GM19467 (cell line): ENCODE results near the gene CDK5R1.

Experiments
- ATAC-seq: cut with Tn5 transposase; IDR thresholded peaks from one replicate; pipeline ENCODE4 v1.9.1; 2021; ENCODE audit warnings: mild to moderate bottlenecking, moderate library complexity; ENCODE audit not compliant: unreplicated experiment

Gene CDK5R1

GRCh38 chr17:32470405-32471167 is 16.2 kb upstream of the CDK5R1 start:
- no peak for ATAC-seq

- no peak for ATAC-seq
Measured at GRCh38 chr17:32471652-32472051, 15.1 kb upstream of the CDK5R1 start.

- ATAC-seq: no peak
Measured at GRCh38 chr17:32475258-32475657, 11.5 kb upstream of the CDK5R1 start.

DNA sequence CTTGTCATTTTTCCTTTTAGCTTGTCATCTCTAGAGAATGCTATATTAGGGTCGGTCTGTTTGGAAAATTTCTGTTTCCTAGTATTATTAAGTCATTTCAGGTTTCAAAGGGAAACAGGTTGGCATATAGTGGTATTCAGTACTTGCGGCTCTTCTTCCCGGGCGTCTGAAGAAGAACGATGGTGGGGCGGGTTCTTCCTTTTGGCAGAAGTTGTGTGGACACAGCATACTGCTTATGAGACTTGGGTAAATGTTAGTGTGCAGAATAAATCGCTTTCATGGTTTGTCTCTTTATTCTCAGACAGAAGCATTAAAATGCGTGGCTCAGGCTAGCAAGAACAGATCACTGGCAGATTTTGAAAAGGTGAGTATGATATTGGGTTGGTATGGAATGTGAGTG is 9.6 kb upstream of the CDK5R1 start:
- ATAC-seq: no peak

- ATAC-seq: no peak
Measured at GRCh38 chr17:32479074-32479617, 7.6 kb upstream of the CDK5R1 start.

- ATAC-seq: no peak
Measured at GRCh38 chr17:32481193-32481592, 5.6 kb upstream of the CDK5R1 start.

GRCh38 chr17:32482568-32483320 is 4.0 kb upstream of the CDK5R1 start:
- no peak for ATAC-seq

- no peak for ATAC-seq
Measured at GRCh38 chr17:32483451-32484019, 3.3 kb upstream of the CDK5R1 start.

- no peak for ATAC-seq
Measured at GRCh38 chr17:32484041-32484461, 2.7 kb upstream of the CDK5R1 start.

GRCh38 chr17:32484628-32485027 is 2.2 kb upstream of the CDK5R1 start:
- no peak for ATAC-seq

DNA sequence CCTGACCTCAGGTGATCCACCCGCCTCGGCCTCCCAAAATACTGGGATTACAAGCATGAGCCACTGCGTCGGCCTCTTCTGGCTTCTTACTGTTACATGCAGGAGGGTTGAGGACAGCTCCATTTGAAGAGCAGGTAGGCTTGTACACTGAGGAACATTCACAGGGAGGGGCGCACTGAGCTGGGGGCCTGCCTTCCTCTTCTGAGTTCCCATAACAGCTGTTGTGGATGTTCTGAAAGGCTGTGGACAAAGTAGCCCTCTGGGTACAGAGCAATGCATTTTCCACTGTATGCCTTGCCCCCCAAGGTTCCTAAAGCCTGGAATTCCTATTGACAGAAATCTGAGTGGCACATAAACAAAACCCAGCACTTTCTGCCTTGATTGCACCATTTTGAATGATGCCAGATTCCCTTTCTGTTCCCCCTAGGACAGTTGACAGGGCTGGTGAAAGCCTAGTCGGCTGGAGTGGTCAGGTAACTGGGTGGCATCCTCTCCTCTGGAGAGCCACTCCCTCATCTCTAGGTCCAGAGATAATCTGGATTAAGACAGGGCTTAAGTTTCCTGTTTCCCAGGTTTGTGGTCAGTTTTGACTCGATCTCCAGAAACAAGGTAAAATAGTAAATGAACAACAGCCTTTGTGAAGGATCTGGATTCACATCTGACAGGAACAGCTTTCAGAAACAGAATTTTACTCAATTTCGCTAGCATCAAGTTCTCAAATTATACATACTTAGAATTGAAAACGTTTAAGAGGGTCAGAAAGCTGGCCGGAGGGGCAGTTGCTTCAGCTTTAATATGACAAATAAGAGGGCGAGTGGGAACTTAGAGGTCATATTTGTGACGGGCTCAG is 1.3 kb upstream of the CDK5R1 start:
- no peak for ATAC-seq

GRCh38 chr17:32486111-32486700 is 587 bp upstream of the CDK5R1 start:
- peak; percentile 40 for ATAC-seq

- ATAC-seq: no peak
Measured at GRCh38 chr17:32487473-32488176, 832 bp downstream of the CDK5R1 start.

GRCh38 chr17:32488177-32488542 is 1.4 kb downstream of the CDK5R1 start:
- ATAC-seq: no peak

- no peak for ATAC-seq
Measured at GRCh38 chr17:32488604-32489180, 1.9 kb downstream of the CDK5R1 start.

GRCh38 chr17:32489320-32490100 is 2.7 kb downstream of the CDK5R1 start:
- ATAC-seq: no peak

GRCh38 chr17:32490101-32490482 is 3.3 kb downstream of the CDK5R1 start:
- ATAC-seq: no peak

DNA sequence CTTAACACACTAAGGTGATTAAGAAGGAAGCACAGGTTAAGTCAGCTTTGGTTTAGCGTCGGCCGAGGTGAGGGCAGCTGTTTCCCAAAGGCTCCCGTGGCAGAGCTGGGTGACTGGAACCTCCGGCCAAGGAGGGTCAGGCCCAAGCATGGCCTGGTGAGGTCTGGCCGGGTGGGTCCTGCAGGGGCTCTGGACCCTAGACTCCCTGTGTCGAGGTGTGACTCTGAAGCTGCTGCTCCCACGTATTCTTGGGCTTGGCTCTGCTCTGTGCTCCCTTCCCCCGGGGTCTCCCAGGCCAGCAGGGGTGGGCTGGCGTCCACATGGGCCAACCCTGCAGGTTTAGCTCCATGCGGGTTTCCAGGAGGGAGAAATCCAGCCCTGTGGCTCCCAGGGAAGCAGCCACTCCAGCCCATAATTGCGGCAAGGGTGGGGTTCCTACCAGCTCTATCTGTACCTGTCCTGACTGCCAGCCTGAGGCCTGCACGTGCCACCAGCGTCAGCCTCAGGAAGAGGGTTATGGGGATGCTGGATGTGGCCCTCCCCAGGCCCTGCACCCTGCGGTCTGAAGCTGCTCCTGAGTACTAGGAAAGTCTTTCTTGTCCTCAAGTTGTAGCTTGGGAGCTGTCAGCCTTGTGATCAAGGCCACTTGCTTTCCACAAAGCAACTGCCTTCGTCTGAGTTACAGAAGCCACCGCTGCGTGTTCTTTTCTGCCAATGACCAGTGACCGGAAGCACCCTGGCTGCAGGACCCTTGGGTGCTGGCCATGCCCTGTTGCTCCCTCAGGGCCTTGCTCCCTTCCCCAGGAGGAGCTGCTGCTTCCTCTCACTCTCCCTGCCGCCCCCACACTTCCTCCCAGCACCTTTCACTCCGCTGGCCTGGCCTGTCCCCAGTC is 4.8 kb downstream of the CDK5R1 start:
- no peak for ATAC-seq
